ENCODE data around the gene SCFD2.

Gene SCFD2

GRCh38 chr4:52892880-52893279 is 473.0 kb downstream of the SCFD2 start:
- DNase-seq (ENCODE audit: insufficient read length, low spot score) (no peak), FAIRE-seq (no peak)
- no peak for TF ChIP-seq POLR2A (IDR thresholded peaks at IDR 0.05; ENCODE audit: low read depth, low read length)

DNA sequence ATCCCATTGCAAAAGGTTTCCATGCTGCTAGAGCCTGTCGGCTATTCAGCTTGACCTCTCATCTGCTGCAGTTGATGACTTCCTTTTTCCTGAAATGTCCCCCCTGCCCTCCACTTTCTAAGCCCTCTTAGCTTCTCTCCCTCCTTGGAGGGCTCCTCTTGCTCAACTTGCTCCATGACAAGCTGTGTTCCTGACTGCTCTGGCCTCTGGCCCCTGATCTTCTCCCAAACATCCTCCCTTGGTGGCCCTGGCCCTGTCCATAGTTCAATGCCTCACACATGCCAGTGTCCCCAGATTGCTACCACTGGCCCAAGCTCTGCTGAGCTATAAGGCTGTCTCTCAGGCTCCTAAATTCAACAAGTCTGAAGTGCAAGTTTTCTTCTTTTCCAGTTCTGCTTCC is 474.1 kb downstream of the SCFD2 start:
- FAIRE-seq (no peak), DNase-seq (ENCODE audit: insufficient read length, low spot score) (no peak)

GRCh38 chr4:52890521-52890791 is 475.4 kb downstream of the SCFD2 start:
- FAIRE-seq (no peak), DNase-seq (ENCODE audit: insufficient read length, low spot score) (no peak)
- TF ChIP-seq POLR2A (IDR thresholded peaks at IDR 0.05; ENCODE audit: low read depth, low read length): no peak

More for the DNA sequence above, 474.1 kb downstream of the SCFD2 start:
- TF ChIP-seq POLR2A (IDR thresholded peaks at IDR 0.05; ENCODE audit: low read depth, low read length): no peak

DNA sequence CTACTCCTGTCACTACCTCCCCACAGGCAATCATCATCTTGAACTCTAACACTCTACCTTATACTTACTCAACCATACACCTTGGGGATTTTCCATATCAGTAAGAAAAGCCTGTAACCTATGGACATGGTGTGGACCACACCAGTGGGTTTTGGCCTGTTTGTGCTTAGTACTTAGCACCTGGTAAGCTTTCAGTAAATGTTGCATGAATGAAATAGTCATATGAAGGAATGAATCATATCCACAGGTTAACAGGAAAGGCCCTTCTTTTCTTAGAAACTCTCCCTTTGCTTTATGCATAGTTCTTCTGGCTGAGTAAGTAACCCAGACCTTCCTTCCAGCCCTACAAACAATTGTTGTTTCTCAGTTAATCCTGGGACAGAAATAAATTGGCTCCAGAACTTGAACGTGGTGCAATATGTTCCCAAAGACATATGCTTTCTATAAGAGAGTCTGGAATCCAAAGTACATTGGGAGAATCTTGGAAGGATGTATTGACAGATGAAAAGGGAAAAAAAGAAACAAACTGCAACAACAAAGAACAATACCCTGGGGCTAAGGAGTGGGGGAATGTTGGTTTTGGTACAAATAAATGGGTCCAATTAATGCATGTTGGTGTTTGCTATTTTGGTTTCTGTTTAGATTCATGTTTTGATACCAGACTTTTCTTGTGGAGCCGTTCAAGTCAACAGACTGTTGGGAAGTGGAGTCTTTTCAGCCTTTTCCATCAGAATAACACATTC is 475.9 kb downstream of the SCFD2 start:
- no peak for TF ChIP-seq POLR2A (IDR thresholded peaks at IDR 0.05; ENCODE audit: low read depth, low read length)
- FAIRE-seq: no peak
- no peak for DNase-seq (ENCODE audit: insufficient read length, low spot score)

DNA sequence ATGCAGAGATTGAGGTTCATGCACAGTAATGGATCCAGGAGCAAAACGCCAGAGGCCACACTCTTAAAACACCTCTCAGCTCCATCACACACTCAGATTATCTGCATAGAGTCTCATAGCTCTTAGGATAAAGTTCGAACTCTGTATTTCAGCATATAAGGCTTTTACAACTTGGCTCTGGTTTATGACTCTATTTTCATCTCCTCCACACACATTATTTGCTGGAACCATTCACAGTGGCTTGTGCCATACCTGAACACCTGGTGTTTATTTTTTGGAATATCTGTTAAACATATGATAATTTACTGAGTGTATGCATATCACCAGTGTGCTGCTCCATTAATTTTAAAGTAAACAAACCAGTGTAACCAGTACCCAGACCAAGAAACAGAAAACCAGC is 476.5 kb downstream of the SCFD2 start:
- no peak for TF ChIP-seq POLR2A (IDR thresholded peaks at IDR 0.05; ENCODE audit: low read depth, low read length)
- DNase-seq (ENCODE audit: insufficient read length, low spot score): no peak
- no peak for FAIRE-seq

- no peak for TF ChIP-seq POLR2A (IDR thresholded peaks at IDR 0.05; ENCODE audit: low read depth, low read length)
- DNase-seq (ENCODE audit: insufficient read length, low spot score) (no peak), FAIRE-seq (no peak)
Observed at GRCh38 chr4:52884994-52885393, 480.9 kb downstream of the SCFD2 start.

DNA sequence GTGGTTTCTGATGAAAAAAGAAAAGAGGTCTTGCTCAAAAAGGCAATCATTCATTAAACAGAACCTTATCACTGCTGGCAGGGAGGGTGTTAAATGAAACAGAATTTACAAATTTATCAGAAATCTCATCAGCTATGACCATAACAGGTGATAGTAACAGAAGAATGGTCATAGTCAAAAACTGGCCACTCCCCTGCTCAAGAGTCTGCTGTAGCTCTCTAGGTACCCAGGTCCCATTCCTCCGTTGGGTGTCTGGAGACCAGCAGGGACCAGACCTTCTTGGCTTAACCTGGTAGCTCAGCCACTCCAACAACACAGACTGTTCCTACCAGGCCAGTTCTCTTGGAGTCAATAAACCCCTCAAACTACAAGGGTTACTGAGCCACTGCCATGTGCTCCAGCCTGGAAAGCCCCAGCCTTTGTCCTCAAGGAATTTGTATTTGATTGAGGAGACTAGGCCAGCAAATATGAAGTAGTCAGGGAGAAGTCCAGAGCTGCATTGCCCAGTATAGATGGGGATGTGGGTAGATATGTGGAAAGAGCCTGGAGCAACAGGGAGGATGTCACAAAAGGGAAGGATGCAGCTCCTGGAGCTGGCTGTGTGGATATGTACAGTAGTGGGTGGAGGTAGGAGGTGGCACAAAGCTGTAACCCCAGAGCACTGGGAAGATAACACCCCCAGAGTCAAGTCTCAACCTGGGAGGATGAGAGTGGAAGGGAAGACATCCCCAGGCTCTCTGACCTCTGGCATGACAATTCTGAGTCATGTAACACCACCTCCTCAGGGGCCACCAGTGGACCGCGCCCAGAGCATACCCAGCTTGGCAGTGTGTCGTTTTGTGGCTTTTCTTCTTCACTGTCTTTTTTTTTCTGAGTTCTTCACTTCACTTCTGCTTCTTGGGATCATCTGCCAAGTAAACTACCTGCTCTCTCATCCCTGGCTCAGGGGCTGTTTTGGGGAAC is 481.9 kb downstream of the SCFD2 start:
- no peak for FAIRE-seq
- TF ChIP-seq POLR2A (IDR thresholded peaks at IDR 0.05; ENCODE audit: low read depth, low read length): no peak
- no peak for DNase-seq (ENCODE audit: insufficient read length, low spot score)

DNA sequence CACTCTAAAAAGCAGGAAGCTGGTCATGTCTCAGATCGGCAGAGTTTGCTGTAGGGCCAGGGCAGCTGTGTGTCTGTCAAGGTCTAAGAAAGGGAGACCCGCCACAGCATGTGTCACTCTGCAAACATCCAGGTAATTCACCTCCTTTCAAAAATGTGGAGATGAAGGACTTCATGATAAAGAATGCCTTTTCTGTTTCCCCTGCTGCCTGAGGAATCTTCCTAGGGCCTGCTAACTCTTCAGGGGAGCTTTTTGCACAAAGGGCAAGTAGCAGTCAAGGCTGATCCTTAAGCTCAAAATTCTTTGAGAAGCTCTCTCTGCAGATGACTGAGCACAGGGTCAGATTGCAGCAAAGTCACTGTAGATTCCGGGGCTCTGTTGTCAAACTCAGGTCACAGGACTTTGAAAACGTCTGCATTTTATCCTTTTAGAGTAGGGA is 482.7 kb downstream of the SCFD2 start:
- no peak for FAIRE-seq
- no peak for DNase-seq (ENCODE audit: insufficient read length, low spot score)
- TF ChIP-seq POLR2A (IDR thresholded peaks at IDR 0.05; ENCODE audit: low read depth, low read length): no peak

DNA sequence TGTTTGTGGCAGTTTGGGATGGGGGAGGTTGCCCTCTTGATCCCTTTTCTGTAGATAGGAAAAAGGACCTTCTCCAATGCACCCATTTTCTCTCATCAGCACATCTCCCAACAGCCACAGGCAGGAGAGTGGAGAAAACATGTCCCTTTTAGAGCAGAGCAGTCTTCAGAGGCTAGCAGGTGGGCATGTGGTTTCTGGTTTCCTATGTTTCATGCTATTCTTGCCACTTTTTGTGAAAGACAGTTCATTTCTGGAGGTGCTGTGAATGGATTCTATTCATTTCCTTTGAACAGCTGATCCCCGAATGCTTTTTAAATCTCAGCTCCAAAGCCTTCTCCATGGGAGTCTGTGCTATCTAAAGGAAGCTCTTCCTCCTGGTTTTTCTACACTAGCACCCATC is 484.9 kb downstream of the SCFD2 start:
- no peak for FAIRE-seq
- DNase-seq (ENCODE audit: insufficient read length, low spot score): no peak
- TF ChIP-seq POLR2A (IDR thresholded peaks at IDR 0.05; ENCODE audit: low read depth, low read length): no peak

- FAIRE-seq (no peak), DNase-seq (ENCODE audit: insufficient read length, low spot score) (no peak)
- TF ChIP-seq POLR2A (IDR thresholded peaks at IDR 0.05; ENCODE audit: low read depth, low read length): no peak
Observed at GRCh38 chr4:52879471-52879870, 486.4 kb downstream of the SCFD2 start.

- DNase-seq (ENCODE audit: insufficient read length, low spot score): no peak
- FAIRE-seq: no peak
- no peak for TF ChIP-seq POLR2A (IDR thresholded peaks at IDR 0.05; ENCODE audit: low read depth, low read length)
Observed at GRCh38 chr4:52877694-52878093, 488.2 kb downstream of the SCFD2 start.

GRCh38 chr4:52877036-52877435 is 488.8 kb downstream of the SCFD2 start:
- no peak for TF ChIP-seq POLR2A (IDR thresholded peaks at IDR 0.05; ENCODE audit: low read depth, low read length)
- DNase-seq (ENCODE audit: insufficient read length, low spot score) (no peak), FAIRE-seq (no peak)

DNA sequence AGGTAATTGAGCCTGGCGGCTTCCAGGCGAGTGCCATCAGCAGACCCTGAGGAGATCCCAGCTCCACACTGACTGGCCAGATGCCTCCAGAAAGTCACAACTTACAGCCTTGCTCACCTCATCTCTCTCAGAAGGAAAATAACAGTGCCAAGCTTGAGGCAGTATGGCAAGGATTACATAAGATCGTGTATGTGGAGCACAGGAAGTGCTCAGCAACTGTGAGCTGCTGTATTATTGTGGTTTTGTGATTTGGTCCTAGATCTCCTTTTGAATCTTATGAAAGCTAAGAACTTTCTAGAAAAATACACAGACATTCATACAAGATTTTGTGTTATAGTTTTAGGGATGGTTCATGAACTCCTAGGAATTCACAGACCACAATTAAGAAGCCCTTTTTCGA is 489.8 kb downstream of the SCFD2 start:
- TF ChIP-seq POLR2A (IDR thresholded peaks at IDR 0.05; ENCODE audit: low read depth, low read length): no peak
- no peak for FAIRE-seq
- DNase-seq (ENCODE audit: insufficient read length, low spot score): no peak

- DNase-seq (ENCODE audit: insufficient read length, low spot score): no peak
- no peak for TF ChIP-seq POLR2A (IDR thresholded peaks at IDR 0.05; ENCODE audit: low read depth, low read length)
- no peak for FAIRE-seq
Observed at GRCh38 chr4:52874948-52875347, 490.9 kb downstream of the SCFD2 start.

DNA sequence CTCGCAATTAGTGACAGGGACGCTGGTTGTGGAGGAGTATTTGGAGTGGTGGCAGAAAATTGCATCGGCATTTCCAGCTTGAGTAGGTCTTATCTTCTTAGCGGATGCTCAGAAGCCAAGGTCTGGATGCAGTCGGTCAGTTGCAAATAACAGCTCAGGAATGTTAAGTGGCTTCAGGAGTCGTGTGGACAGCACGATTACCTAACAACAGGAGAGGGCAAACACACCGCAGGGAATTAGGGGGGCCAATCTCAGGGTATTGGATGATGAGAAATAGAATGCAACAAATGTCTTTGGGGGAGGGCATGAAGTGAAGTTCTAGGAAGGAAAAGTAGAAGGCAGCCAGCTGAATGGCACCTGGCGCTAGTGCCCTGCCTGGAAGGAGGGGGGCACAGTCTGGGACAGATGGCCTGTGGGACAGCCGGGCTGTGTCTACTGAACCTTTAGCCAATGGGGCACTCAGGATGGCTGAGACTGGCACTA is 492.0 kb downstream of the SCFD2 start:
- FAIRE-seq (no peak), DNase-seq (ENCODE audit: insufficient read length, low spot score) (no peak)
- TF ChIP-seq POLR2A (IDR thresholded peaks at IDR 0.05; ENCODE audit: low read depth, low read length): no peak
